Dendritic cell treated with granulocyte-macrophage colony-stimulating factor and Interleukin-4, amounts not matched to agents 40 ng/mL and 50 ng/mL, for 4 days (primary cell): ENCODE results near the gene HK2.
"Not testable (repeated sequence)": the region's sequence is repeated elsewhere in the genome, so short reads cannot be mapped to it uniquely, and the experiment has no call there.

ENCODE experiments used
- H3K27ac Mint-ChIP-seq: one replicate; pipeline ENCODE4 v1.8.0; 2022; ENCODE audit warnings: mild to moderate bottlenecking, mixed read lengths
- H3K27me3 Mint-ChIP-seq: one replicate; pipeline ENCODE4 v1.8.0; 2022; ENCODE audit warnings: mild to moderate bottlenecking, mixed read lengths
- H3K36me3 Mint-ChIP-seq: one replicate; pipeline ENCODE4 v1.8.0; 2022; ENCODE audit warnings: low read depth, mixed read lengths
- H3K4me1 Mint-ChIP-seq: one replicate; pipeline ENCODE4 v1.8.0; 2022; ENCODE audit warnings: low read depth, mixed read lengths
- H3K4me3 Mint-ChIP-seq: one replicate; pipeline ENCODE4 v1.8.0; 2022; ENCODE audit warnings: mild to moderate bottlenecking, moderate library complexity, mixed read lengths
- H3K9me3 Mint-ChIP-seq: one replicate; pipeline ENCODE4 v1.8.0; 2022; ENCODE audit warnings: mixed read lengths
- intact Hi-C: fragments of 100-400 bp; cut with micrococcal nuclease; formaldehyde crosslinking; loops from one replicate; pipeline ENCODE4 v1.15.0; 2022

Gene HK2

GRCh38 chr2:74845217-74845751, 11.4 kb downstream of the HK2 start:
- Mint-ChIP-seq H3K4me1 (peaks cover 88% of the 10 kb centered on the region), H3K36me3 (peaks cover 18% of the 10 kb centered on the region)
- intact Hi-C loops = no loop called here

GRCh38 chr2:74845991-74846390, 12.1 kb downstream of the HK2 start:
- H3K9me3 Mint-ChIP-seq = no peaks in the 10 kb centered on the region
- H3K36me3 Mint-ChIP-seq = peaks cover 18% of the 10 kb centered on the region
- no peak overlapping the region for H3K4me3 Mint-ChIP-seq
- H3K27ac Mint-ChIP-seq = peak overlapping the region; percentile 74
- H3K27me3 Mint-ChIP-seq = no peaks in the 10 kb centered on the region
- intact Hi-C loops = no loop called here
- peaks cover 92% of the 10 kb centered on the region for H3K4me1 Mint-ChIP-seq

More at GRCh38 chr2:74845217-74845751, 11.4 kb downstream of the HK2 start:
- Mint-ChIP-seq H3K4me3 (peak overlapping the region; percentile 37), H3K9me3 (no peaks in the 10 kb centered on the region), H3K27me3 (no peaks in the 10 kb centered on the region), H3K27ac (peak overlapping the region; percentile 74)

- Mint-ChIP-seq H3K4me1 (peaks cover 92% of the 10 kb centered on the region), H3K27ac (peak overlapping the region; percentile 74), H3K9me3 (no peaks in the 10 kb centered on the region), H3K27me3 (no peaks in the 10 kb centered on the region), H3K36me3 (peaks cover 17% of the 10 kb centered on the region), H3K4me3 (no peak overlapping the region)
- intact Hi-C loops = no loop called here
Measured at GRCh38 chr2:74846481-74846880, 12.6 kb downstream of the HK2 start.

- Mint-ChIP-seq H3K9me3 (no peaks in the 10 kb centered on the region), H3K27ac (peak overlapping the region; percentile 27), H3K36me3 (peaks cover 12% of the 10 kb centered on the region), H3K4me1 (peaks cover 94% of the 10 kb centered on the region), H3K4me3 (no peak overlapping the region), H3K27me3 (no peaks in the 10 kb centered on the region)
- intact Hi-C loops = no loop called here
Measured at GRCh38 chr2:74847070-74847858, 13.3 kb downstream of the HK2 start.

GRCh38 chr2:74849228-74849892, 15.4 kb downstream of the HK2 start:
- intact Hi-C loops = loop anchor here (1.0 kb wide), 1 partner anchor 134 kb away; no protein-coding TSS in a partner anchor
- peaks cover 10% of the 10 kb centered on the region for H3K36me3 Mint-ChIP-seq
- H3K9me3 Mint-ChIP-seq = no peaks in the 10 kb centered on the region
- H3K27me3 Mint-ChIP-seq = no peaks in the 10 kb centered on the region
- H3K4me3 Mint-ChIP-seq = peak overlapping the region; percentile 69
- H3K4me1 Mint-ChIP-seq = peaks cover 87% of the 10 kb centered on the region
- H3K27ac Mint-ChIP-seq = peak overlapping the region; percentile 87

- Mint-ChIP-seq H3K9me3 (no peaks in the 10 kb centered on the region), H3K4me3 (no peak overlapping the region), H3K27me3 (no peaks in the 10 kb centered on the region), H3K27ac (peak overlapping the region; percentile 87), H3K36me3 (peaks cover 23% of the 10 kb centered on the region), H3K4me1 (peaks cover 80% of the 10 kb centered on the region)
- intact Hi-C loops = no loop called here
Measured at GRCh38 chr2:74850496-74851190, 16.7 kb downstream of the HK2 start.

- intact Hi-C loops = no loop called here
- no peaks in the 10 kb centered on the region for H3K27me3 Mint-ChIP-seq
- peak overlapping the region; percentile 87 for H3K27ac Mint-ChIP-seq
- H3K36me3 Mint-ChIP-seq = peaks cover 28% of the 10 kb centered on the region
- H3K4me3 Mint-ChIP-seq = no peak overlapping the region
- peaks cover 81% of the 10 kb centered on the region for H3K4me1 Mint-ChIP-seq
- no peaks in the 10 kb centered on the region for H3K9me3 Mint-ChIP-seq
Measured at GRCh38 chr2:74851191-74851566, 17.3 kb downstream of the HK2 start.

- H3K4me3 Mint-ChIP-seq, H3K27me3 Mint-ChIP-seq, H3K9me3 Mint-ChIP-seq, intact Hi-C loops: not testable (repeated sequence)
- peaks cover 41% of the 10 kb centered on the region for H3K36me3 Mint-ChIP-seq
- peak overlapping the region; percentile 87 for H3K27ac Mint-ChIP-seq
- H3K4me1 Mint-ChIP-seq = peaks cover 82% of the 10 kb centered on the region
Measured at GRCh38 chr2:74853360-74853759, 19.4 kb downstream of the HK2 start.

GRCh38 chr2:74854401-74854800, 20.5 kb downstream of the HK2 start:
- Mint-ChIP-seq H3K27me3 (no peaks in the 10 kb centered on the region), H3K27ac (no peak overlapping the region), H3K36me3 (peaks cover 41% of the 10 kb centered on the region), H3K9me3 (no peaks in the 10 kb centered on the region), H3K4me1 (peaks cover 77% of the 10 kb centered on the region), H3K4me3 (no peak overlapping the region)
- intact Hi-C loops = no loop called here

GRCh38 chr2:74855114-74855707, 21.3 kb downstream of the HK2 start:
- intact Hi-C loops, H3K9me3 Mint-ChIP-seq, H3K4me3 Mint-ChIP-seq, H3K27ac Mint-ChIP-seq, H3K27me3 Mint-ChIP-seq: not testable (repeated sequence)
- H3K36me3 Mint-ChIP-seq = peaks cover 41% of the 10 kb centered on the region
- H3K4me1 Mint-ChIP-seq = peaks cover 73% of the 10 kb centered on the region

- Mint-ChIP-seq H3K4me3 (no peak overlapping the region), H3K27me3 (no peaks in the 10 kb centered on the region), H3K9me3 (no peaks in the 10 kb centered on the region), H3K36me3 (peaks cover 41% of the 10 kb centered on the region), H3K4me1 (peaks cover 73% of the 10 kb centered on the region), H3K27ac (no peak overlapping the region)
- intact Hi-C loops = no loop called here
Measured at GRCh38 chr2:74856004-74856578, 22.2 kb downstream of the HK2 start.

- no peak overlapping the region for H3K27ac Mint-ChIP-seq
- peaks cover 68% of the 10 kb centered on the region for H3K4me1 Mint-ChIP-seq
- no peak overlapping the region for H3K4me3 Mint-ChIP-seq
- peaks cover 41% of the 10 kb centered on the region for H3K36me3 Mint-ChIP-seq
- no peaks in the 10 kb centered on the region for H3K9me3 Mint-ChIP-seq
- intact Hi-C loops = no loop called here
- no peaks in the 10 kb centered on the region for H3K27me3 Mint-ChIP-seq
Measured at GRCh38 chr2:74856599-74856998, 22.7 kb downstream of the HK2 start.

- Mint-ChIP-seq H3K36me3 (peaks cover 41% of the 10 kb centered on the region), H3K4me3 (no peak overlapping the region)
- intact Hi-C loops = no loop called here
Measured at GRCh38 chr2:74857215-74857614, 23.3 kb downstream of the HK2 start.

More at GRCh38 chr2:74857215-74857614, 23.3 kb downstream of the HK2 start:
- Mint-ChIP-seq H3K27ac (peak overlapping the region; percentile 55), H3K9me3 (no peaks in the 10 kb centered on the region), H3K4me1 (peaks cover 67% of the 10 kb centered on the region), H3K27me3 (no peaks in the 10 kb centered on the region)
